Activated CD8-positive, alpha-beta memory T cell treated with anti-CD3 and anti-CD28 coated beads, Interleukin-2, amount 50 U/mL, for 1 hour (primary cell): ENCODE measurements around the gene CAST.

ENCODE experiments used
- DNase-seq: peaks from one replicate; pipeline ENCODE4 v3.0.0-alpha.2; 2020; ENCODE audit errors: extremely low read depth

CAST gene

DNA sequence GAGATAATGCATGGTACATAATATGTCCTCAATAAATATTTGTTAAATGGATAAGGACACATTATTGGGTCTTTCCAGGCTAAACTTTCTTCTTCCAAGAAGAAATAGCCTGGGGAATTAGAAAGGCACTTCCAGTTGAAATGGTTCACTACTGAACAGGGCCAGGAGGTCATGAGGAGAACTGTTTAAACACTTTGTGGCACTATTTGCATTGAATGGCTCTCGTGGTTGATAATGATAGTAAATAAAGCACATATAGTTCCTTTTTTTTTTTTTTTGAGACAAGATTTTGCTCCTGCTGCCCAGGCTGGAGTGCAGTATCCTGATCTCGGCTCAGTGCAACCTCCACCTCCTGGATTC lies 19.9 kb upstream of the CAST start:
- DNase-seq = no peak

- no peak for DNase-seq
Observed at GRCh38 chr5:96645091-96645490, 17.1 kb upstream of the CAST start.

- DNase-seq = no peak
Observed at GRCh38 chr5:96648023-96648422, 14.2 kb upstream of the CAST start.

GRCh38 chr5:96648593-96648992 lies 13.6 kb upstream of the CAST start:
- no peak for DNase-seq

GRCh38 chr5:96649251-96649662 lies 12.9 kb upstream of the CAST start:
- DNase-seq = no peak

DNA sequence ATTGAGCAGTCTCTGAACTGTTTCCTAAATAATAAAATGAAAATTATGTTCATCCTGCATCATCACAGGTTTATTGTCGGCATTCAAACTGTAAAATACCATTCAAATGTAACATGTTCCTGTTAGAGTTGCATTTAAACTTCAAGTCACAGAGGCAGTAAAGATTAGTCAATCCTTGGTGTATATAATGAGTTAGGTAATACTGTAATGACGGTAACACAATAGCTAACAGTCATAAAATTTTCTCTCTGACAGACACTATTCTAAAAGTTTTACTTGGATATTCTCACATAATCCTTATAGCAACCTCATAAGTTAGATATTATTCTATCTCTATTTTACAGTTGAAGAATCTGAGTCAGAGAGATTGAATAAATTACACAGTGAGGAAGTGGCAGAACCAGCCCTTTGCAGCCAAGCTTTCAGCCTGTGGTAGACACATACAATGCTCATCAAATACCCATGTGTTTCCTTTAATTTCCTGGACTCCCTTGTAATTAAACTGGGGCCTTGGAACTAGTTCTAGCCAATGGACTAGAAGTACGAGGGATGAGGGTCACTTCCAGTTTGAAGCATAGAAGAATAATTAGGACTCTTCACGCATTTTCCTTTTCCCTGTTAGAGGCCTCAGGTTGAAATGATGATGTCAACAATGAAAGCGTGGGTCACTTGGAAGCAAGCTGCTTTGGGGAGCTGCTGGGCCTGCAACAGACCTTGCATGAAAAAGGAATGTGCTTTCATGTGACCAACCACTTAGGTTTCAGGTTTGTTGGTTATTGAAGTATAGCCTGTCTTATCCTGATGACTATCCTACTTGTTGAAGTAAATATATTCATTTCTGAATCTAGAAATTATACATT lies 12.3 kb upstream of the CAST start:
- DNase-seq = no peak

DNA sequence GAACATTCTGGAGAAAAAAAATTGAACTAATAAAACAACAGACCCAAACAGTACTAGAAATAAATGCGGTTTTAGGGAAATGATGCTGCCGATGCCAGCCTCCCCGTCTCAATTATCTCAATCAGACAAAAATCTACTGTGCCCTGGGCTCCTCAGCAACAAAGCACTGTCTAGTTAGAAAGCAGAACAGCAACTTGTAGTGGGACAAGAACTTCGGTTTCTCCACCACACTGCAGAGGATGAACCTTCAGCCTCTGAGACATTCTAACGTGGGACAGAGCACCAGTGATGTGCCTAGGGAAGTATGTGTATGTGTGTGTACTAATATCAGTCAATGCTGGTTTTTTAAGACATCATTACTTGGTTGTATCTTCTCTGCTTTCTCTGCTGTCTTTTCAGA lies 11.1 kb upstream of the CAST start:
- DNase-seq = no peak

DNA sequence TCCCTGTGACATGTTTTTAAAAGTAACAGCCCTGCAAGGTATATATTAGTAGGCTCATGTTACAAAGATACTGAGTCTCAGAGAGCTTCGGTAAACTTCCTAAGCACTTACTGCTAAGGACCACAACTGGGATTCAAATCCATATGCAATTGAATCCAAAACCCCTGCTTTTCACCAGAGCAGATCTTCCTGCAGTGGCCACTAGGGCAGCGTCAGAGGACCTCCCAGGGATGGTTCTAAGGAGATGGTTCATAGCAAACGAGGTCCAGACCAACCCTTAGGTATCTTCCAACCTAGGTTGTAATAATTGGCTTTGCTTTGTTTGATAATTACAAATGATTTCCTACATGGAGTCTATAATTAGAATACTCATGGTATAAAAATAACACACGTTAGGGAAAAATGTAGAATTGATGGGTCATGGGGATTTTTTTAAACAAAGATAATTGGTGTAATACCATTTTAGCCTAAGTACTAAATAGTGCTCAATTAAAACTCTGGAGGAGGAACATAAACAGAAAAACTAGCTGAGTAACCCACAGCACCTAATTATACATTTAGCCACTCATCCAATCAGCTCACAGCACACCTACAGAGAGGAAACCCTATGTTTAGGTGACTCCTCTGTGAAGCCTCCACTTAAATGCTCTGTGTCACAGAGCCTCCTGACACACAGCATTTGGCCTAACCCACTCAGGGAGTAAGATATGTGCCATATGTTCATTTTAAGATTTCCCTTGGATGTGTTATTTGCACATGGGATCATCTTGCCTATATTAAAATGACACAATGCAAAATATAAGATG lies 10.0 kb upstream of the CAST start:
- DNase-seq = no peak

- DNase-seq = no peak
Observed at GRCh38 chr5:96652769-96653454, 9.3 kb upstream of the CAST start.

- no peak for DNase-seq
Observed at GRCh38 chr5:96654209-96654608, 8.0 kb upstream of the CAST start.

DNA sequence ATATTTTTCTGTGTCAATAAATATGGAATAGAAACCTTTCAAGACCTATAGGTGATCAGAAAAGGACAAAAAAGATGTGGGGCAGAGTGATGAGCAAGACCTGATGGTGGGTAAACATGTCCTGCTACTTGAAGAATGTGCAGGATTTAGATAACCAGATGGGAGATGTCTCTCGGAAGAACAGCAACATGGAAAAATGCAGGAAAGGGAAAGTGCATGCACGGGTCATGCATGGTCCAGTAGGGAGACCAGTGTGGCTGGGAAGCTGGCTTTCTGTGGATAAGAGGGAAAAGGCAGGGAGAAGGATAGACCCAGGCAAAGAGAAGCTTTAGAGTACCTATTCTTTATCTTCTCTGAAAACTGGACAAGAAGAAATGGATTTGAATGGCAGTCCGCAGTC lies 7.1 kb upstream of the CAST start:
- DNase-seq = no peak

GRCh38 chr5:96655506-96655905 lies 6.7 kb upstream of the CAST start:
- DNase-seq = no peak

GRCh38 chr5:96657068-96657467 lies 5.1 kb upstream of the CAST start:
- DNase-seq = no peak

DNA sequence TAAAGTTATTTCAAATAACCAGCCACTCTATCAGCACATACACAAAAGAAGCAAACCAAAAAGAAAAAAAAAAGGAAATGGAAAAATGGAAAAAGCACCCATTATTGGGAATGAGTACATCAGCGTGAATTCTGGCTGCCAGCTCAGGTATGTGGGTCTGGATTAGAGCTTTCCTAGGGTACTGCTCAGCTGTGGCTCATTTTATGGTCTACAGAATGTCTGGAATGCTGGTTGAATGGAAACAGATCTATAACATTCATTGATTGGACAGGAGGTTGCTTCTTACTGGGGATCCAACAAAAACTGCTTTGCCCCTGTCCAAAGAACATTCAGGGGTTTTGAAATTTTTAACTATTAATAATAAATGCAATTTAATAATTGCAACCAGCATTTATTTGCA lies 3.9 kb upstream of the CAST start:
- no peak for DNase-seq

GRCh38 chr5:96659170-96659569 lies 3.0 kb upstream of the CAST start:
- no peak for DNase-seq

DNA sequence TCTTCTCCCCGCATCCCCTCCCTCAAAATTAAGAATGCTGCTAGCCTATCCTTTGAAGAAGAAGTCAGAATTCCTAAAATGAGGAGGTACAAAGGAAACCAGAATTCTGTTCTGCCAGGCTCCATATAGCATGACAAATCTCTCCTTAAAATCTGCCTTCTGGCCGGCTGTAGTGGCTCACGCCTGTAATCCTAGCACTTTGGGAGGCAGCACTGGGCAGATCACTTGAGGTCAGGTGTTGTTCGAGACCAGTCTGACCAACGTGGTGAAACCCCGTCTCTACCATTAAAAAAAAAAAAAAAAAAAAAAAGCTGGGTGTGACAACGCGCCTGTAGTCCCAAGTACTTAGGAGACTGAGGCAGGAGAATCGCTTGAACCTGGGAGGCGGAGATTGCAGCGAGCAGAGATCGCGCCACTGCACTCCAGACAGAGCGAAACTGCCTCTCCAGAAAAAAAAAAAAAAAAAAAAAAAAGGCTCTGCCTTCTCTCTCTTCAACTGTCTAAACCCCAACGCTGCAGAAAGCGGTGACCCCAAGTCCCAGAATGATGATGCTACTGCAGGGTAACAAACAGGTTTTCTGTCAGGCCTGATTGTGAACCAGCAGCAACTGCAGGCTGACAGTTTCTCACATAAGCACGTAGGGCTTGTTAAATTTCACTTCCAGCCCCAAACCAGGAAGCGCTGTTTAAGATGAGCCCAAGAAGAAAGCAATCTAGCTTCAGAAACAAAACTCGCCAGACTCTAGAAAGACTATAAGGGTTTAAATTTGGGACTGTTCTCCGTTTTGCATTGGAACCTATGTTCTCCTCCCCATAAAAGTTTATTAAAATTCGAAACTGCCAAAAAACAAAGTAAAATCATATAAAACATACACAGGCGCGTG lies 963 bp upstream of the CAST start:
- DNase-seq = no peak

DNA sequence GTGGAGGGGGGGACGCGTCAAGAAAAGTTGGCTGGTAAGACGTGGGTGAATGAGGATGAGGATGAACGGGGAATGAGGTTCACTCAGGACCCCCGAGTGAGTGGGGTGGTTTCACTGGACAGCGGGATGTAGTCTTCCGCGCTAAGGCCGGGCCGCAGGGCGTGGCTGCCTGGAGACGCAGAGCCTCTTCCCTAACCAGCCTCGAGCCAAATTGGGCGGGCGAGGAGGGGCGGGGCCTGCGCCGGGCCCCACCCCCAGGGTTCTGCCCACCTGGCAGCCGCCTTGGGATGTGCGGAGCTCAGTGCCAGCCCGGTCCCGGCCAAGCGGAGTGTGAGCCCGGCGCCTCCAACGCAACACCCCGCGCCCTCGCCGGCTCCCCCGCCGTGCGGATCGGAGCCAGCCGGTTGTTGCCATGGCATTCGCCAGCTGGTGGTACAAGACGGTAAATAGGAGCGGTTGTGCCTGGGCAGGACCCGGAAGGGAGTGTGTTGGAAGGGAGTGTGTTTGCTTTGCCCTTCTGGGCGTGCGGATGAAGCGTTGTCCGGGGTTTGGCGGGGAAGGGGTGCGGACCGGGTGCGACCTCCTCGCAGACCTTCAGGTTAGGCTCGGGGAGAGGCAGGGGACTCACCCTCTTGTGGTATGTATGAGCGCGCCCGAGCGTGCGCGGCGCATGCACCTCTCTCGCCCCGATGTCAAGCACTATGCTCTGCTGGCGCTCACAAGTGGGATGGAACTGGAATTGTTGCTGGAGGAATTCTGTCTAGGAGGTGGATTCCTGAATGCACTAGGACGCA lies 746 bp downstream of the CAST start:
- DNase-seq = no peak

GRCh38 chr5:96663608-96664007 lies 1.4 kb downstream of the CAST start:
- no peak for DNase-seq

DNA sequence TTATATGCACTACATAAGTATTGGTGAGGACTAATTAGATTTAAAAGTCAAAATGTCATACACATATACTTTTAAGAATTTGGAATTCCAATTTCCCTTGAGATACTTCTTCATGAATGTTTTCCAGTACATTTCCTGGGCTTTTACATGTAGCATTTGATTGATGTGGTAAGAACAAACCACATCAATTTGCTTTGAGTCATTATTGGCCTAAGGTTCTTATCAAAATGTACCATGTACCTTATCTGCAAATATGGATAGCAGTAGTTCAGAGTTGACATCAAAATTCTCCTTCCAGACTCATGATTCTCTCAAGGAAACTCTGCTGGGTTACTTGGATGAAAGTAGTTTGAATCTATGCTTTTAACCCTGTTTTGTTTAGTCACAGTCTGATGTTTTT lies 2.5 kb downstream of the CAST start:
- no peak for DNase-seq

- no peak for DNase-seq
Observed at GRCh38 chr5:96668725-96669124, 6.5 kb downstream of the CAST start.

- no peak for DNase-seq
Observed at GRCh38 chr5:96669909-96670308, 7.7 kb downstream of the CAST start.
